Kasumi-1 (cell line): ENCODE results near the gene SSR1.

Experiments
- DNase-seq, 2 experiments: peaks; one replicate each; lab custom pipeline; 2025; lab: John Stamatoyannopoulos, UW

The SSR1 gene

DNA sequence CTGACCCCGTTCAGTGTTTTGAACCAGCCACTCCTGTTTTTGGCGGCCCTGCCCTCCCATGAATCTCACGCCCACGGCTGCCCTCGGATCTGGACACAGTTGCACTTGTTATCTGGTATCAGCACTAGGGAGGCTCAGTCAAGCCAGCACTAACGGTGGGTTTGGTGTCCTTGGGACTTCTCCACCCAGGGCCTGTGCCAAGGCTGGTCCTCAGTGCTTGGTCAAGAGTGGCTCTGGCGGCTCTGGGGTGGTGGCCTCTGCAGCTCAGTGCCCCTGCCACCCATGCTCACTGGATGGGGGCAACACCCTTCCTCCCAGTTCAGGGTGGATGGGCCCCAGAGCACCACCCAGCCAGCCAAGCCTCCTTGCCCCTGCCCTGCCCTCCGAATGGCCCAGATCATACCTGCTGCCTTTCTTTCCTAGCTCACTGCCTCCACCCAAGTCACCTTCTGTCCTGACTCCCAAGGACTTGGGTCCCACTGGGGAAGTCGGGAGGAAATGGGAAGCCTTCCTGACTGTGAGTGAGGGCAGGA is 54.7 kb downstream of the SSR1 start:
- no peak for DNase-seq

DNA sequence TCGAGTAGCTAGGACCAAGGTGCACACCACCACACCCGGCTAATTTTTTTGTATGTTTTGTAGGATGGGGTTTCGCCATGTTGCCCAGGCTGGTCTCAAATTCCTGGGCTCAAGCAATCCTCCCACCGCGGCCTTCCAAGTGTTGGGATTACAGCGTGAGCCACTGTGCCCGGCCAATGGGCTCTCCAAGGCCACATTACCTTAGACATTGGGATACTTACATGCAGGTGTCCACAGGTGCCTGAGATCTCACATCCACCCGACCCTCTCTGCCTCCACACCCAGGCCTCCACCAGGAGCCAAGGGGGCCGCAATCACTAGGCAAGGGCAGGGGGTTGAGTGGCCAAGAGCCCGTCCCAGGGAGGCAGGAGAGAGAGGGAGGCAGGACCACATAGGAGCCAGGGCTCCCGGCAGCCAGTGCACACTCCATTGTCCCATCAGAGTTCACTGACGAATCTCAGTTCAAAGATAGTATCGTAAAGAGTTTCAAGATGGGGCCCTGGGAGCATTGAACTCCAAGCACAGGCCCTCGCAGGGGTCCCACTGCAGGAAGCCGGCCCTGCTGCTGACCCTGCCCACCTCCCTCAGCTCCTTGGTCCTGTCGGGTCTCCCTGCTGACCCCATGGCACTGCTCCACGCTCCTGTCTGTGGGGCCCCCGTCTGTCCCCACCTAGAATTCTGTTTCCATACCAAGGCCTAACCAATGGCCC is 55.3 kb downstream of the SSR1 start:
- DNase-seq, result no peak

DNA sequence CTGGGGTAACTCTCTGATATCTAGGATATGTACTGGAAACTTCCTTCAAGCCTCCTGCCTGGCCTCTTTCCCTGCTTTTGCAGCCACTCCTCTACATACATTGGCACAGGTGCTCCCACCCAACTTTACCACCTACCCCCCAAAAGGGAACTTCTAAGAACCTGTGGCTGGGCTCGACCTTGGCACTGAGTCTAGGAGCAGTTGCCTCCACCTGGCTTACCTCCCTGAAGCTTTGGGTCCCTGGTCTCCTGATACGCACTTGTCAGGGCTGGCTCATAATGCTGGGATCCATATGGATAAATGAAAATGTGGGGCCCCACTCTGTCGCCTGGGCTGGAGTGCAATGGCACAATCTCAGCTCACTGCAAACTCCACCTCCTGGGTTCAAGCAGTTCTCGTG is 56.2 kb downstream of the SSR1 start:
- DNase-seq, result no peak

GRCh38 chr6:7255918-7256317 is 57.1 kb downstream of the SSR1 start:
- no peak for DNase-seq

GRCh38 chr6:7254980-7255835 is 57.8 kb downstream of the SSR1 start:
- DNase-seq, result peak; percentile 54 to 68

GRCh38 chr6:7252390-7252789 is 60.6 kb downstream of the SSR1 start:
- no peak for DNase-seq

DNA sequence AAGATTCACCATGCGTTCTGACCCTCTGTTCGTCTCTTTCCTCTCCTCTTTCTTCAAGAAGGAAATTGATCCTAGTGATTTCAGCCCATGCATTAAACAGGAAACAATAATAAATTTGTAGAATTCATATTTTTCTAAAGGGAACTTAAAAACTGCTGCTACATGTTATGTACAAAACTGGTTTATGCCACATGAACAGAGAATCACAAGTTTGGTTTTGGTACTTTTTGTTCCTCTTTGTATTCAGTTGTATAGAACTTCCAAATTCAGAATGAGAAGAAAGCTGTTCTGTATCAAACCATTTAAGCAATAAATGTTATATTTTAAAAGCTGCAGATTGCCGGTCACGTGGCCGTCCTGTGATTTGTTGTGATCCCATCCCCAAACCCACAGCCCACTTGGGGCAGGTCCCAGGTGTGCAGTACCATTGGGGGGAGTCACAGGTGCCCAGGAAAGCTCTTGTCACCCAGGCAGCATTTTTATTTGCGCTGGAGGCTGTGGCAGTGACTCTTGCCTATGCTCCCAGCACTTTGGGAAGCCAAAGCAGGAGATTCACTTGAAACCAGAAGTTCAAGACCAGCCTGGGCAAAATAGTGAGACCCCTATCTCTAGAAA is 61.2 kb downstream of the SSR1 start:
- no peak for DNase-seq

DNA sequence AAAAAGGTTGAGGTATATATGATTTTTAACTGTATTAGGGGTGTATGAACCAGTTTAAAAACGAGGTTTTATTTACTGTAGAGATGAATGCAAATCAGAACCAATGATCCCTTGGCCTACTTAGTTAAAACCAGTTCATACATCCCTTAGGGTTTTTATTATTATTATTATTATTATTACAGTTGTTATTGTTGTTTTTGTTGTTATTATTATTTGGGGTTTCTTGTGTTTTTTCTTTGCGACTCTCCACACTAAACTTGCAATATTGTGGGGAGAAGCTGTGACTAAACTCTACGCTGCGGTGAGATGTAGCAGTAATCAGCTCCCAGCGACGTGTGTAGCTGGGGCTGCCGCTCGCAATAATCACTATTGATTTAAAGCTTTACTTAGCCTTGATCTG is 62.2 kb downstream of the SSR1 start:
- no peak for DNase-seq

- DNase-seq, result no peak
These were observed 62.9 kb downstream of the SSR1 start for GRCh38 chr6:7249946-7250643.

DNA sequence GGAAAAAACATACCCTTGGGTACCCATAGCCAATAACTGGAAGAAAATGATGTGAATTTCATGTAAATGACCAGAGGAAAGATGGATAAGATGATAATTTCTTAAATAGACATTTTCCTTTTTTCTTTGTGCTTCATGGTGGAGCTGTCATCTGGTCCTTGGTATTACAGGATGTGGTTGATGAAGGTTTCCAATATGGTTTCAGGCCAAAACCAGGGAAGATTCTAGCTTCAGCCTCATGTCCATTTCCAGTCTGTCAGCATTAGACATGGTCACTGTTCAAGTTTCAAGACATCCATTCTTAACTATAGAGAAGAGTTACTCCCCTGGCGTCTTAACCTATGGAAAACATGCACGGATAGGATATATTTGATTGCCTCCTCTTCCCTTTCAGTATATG is 63.6 kb downstream of the SSR1 start:
- DNase-seq, result no peak

DNA sequence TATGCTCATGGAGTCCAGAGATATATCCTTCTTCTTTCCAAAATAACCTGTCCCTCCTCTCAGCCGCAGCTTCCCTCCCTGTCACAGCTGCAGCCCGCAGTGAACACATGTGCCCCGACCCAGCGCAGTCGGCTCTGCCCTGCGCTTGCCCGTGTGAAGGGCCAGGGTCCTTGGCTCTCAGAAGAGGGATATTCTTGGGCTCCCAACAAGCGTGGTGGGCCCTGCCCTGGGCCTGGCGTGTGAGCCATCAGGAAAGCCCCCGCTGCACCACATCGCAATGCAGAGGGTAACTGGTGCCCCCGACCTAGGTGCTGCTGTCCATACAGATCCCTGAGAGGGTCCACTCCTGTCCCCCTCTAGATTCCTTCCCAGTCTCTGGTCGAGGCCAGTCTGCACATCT is 65.2 kb downstream of the SSR1 start:
- DNase-seq, result no peak

DNA sequence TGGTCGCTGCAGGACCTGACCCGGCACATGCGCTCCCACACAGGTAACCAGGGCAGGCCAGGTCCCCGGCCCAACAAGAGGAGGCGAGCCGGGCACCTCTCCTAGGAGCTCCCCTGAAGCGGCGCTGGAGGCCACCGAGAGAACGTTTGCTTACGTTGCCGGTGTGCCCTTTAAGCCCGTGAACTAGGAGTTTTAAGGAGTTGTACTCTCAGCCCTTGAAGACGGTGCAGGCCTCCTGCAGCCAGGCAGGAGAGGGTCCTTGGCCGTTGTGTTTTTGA is 65.9 kb downstream of the SSR1 start:
- DNase-seq, result no peak

DNA sequence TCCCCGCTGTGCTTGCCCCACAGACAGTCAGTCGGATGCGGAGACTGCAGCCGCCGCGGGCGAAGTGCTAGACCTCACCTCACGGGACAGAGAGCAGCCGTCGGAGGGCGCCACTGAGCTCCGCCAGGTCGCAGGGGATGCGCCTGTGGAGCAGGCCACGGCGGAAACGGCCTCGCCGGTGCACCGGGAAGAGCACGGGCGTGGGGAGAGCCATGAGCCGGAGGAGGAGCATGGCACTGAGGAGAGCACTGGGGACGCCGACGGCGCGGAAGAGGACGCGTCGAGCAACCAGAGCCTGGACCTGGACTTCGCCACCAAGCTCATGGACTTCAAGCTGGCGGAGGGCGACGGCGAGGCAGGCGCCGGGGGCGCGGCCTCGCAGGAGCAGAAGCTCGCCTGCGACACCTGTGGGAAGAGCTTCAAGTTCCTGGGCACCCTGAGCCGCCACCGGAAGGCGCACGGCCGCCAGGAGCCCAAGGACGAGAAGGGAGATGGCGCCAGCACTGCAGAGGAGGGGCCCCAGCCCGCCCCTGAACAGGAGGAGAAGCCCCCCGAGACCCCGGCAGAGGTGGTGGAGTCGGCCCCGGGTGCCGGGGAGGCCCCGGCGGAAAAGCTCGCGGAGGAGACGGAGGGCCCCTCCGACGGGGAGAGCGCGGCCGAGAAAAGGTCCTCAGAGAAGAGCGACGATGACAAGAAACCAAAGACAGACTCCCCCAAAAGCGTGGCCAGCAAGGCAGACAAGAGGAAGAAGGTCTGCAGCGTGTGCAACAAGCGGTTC is 66.4 kb downstream of the SSR1 start:
- DNase-seq, result no peak

DNA sequence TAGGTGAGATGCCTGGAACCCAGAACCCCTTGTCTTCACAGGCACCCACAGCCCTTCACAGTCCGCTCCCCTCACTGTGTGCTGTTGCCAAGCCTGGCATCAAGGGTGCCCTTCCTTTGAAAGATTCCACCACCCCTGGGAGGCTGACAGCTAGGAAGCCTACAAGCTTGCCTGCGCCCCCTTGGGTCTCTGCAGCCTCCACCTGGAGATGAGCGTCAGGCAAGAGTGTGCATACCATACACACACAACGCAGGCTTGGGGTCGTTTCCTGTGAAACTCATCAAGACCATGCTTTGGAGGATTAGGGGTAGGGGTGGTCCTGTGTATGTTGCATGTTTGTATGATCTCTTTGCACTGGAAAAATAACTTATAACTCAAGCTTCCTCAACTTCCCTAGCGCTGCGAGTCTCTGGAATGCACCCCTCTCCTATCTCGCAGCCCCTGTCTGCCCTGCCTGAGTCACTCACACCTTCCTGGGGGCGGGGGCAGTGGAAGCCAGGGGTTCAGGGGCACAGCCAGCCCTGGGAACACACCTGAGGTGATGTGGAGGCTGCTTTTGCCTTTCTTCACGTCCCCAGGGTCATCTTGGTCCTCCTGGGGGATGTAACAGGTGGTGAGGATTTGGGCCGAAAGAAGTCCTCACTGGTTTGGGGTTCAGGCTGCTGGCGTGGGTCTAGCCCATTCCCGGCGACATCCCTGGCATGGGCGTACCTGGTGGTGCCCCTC is 67.2 kb downstream of the SSR1 start:
- DNase-seq, result no peak

DNA sequence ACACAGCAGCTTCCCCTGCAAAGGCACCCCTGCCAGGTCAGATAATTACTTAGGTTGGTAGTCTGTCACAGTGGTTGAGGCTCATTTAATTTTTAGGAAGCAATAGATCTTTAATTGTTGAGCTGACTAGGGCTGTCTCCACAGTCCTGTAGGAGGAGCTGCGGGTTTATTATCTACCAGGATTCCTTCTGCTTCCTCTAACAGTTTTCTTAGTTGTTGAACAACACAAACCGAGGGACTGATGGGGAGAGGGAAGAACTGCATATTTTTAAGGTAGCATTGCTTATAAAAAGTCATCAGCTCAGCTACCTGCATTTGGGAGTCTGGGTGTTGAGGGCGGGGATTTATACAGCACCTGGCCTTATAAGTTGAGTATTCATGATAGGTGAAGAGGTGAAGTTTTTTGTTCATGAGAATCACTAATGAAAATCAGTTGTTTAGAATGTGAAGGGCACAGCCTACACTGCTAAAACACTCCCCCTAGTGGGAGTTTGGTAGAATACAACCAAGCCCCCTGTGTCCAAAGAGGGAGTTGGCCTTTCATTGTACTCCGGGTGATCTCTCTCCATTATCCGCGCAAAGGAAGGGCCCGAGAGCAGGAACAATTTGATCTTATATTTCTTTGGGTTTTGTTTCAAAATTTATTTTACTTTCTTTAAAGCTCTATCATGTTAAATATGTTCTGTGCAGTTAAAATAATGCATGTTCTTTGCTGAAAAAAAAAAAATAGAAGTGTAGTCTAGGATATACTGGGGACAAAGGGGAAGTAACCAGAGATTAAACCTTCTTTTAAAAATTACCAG is 69.6 kb downstream of the SSR1 start:
- peak; percentile 85 to 88 for DNase-seq

DNA sequence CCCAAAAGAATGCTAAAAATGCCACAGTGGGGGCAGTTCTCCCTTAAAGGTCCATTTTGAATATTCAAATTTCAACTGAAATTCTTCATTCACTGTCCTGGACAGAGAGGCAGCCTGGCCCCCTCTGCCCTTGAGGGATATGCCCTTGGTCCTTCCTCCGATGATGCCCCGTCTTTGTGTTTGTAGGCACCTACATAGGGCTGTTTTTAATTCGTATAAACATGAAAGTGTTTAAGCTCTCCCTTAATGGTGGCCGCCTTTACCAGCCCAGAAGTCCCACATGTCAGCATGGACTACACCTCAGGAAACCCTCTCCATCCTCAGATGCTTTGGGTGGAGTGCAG is 70.2 kb downstream of the SSR1 start:
- DNase-seq, result no peak

- no peak for DNase-seq
These were observed 71.0 kb downstream of the SSR1 start for GRCh38 chr6:7241709-7242645.

- DNase-seq, result no peak
These were observed 71.8 kb downstream of the SSR1 start for GRCh38 chr6:7241160-7241559.

GRCh38 chr6:7240351-7240750 is 72.6 kb downstream of the SSR1 start:
- no peak for DNase-seq
